GM18498 (cell line): ENCODE data around the gene CA4.
A peak's percentile ranks its signal among the peaks of the same experiment; 100 is the strongest.
"Not testable (repeated sequence)": the region's sequence is repeated elsewhere in the genome, so short reads cannot be mapped to it uniquely, and the experiment has no call there.

ENCODE experiments used
- ATAC-seq: cut with Tn5 transposase; IDR thresholded peaks from one replicate; pipeline ENCODE4 v1.9.1; 2021; ENCODE audit warnings: mild to moderate bottlenecking, moderate library complexity; ENCODE audit not compliant: unreplicated experiment

CA4 gene

DNA sequence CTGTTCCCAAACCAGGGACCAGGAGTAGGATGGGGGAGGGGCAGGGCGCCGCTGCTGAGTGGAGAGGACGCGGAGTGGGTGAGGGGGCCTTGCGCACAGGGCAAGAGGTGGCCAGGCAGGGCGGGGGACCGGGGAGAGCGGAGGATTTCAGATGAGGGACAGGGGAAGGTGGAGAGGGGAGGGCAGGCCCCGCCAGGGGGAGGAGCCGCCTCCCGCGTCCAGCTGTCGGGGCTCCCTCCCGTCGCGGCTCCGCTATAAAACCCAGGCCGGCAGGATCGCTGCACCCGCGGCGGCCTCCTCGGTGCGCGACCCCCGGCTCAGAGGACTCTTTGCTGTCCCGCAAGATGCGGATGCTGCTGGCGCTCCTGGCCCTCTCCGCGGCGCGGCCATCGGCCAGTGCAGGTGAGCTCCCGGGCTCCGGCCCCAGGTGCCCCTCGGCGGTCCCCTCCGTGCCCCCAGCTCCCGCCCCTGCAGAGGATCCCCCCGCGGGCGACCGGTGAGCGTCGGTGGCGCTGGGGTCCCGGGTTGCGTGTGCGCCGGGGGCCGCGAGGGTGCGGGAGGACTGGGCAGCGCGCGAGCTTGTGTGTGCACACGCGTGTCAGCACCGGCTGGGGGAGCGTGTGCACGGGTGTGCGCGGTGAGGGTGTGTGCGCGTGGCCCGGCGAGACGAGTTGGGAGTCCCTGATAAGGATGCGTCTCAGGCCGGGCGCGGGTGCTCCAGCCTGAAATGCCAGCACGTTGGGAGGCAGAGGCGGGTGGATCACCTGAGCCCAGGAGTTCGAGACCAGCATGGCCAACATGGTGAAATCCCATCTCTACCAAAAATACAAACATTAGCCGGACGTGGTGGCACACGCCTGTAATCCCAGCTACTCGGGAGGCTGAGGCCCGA lies at the start of gene CA4:
Gene CA4 (plus strand): TSS at position 283 of the 892 bp plus-strand sequence. CDS start 62 bp downstream, at position 345.
- ATAC-seq, result no peak

- ATAC-seq, result not testable (repeated sequence)
Observed at GRCh38 chr17:60100577-60100976, 49.2 kb upstream of the CA4 start.

DNA sequence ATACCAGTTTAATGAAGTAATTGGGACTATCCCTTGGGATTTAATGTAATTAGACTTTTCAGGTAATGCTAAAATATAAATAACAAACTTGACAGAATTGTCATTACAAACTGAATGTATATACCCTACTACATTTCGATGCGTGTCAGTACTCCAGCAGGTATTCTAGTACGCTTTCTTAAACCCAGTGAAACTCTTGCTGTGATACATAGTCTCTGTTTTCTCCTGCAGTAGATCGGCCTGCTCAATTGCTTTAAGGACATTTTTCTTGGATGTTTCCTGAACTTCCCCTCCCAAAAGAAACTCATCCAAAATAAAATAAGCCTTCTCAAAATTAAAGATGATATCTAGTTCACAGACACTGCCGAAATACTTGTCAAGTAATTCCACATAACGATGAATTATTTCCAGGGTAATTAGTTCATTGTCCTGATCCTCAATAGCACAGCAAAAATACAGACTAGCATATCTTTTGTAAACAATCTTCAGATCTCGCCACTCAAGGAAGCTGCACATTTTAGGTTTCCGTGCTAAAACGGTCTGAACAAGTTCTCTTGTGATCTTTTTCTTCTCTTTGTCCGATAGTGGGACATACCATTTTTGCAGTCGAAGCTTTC lies 47.6 kb upstream of the CA4 start:
- ATAC-seq, result peak; percentile 19

DNA sequence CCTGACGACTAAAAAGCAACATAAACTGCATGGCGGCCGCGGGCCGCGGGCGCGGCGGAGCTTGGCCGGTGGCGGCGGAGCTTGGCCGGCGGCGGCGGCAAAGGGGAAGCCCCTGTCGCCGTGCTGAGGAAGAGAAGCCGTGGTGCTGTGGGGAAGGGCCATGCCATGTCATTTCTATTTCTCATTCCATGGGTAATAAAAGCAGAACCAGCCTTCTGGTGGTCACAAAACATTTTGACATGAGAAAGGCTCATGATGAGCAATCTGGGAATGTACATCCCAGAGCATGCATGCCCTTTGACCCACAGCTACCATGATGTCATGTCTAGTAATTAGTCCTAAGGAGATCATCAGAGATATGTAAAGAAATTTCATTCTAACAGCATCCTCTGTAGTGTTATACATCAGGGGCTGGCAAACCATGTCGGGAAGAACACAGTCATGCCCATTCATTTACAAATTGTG lies 47.1 kb upstream of the CA4 start:
- peak; percentile 69 for ATAC-seq

- ATAC-seq, result no peak
Observed at GRCh38 chr17:60103957-60104356, 45.8 kb upstream of the CA4 start.

DNA sequence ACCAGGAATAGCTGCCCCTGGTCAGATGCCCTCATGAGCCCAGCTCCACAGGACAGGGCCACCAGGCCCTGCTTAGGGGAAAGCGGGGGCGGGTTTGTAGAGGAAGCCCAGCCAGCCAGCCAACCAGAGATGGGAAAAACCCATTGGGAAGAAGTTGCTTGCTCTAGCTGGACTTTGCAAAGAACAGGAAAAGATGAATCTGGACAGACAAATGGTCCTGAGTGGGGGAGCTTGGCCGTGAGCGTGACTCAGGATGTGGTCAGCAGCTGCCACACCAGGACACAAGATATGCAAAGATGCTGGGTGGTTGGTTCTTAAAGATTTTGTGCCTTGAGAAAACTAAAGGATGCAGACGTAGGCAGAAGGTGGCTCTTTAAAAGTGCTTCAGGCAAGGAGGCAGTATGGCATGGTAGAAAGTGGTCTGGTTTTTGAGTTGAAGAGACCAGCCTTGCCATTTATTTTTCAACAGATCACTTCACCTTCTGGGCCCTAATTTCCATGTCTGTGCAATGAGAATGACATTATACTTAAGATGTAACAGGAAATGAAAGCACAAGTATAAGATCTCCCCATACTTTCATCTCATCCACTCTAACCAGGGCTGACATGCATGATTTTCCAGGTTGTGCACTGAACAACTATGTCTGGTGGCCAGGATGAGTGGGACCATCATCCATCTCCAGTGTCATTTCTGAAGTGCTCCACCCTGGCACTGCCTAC lies 43.3 kb upstream of the CA4 start:
- ATAC-seq, result no peak

DNA sequence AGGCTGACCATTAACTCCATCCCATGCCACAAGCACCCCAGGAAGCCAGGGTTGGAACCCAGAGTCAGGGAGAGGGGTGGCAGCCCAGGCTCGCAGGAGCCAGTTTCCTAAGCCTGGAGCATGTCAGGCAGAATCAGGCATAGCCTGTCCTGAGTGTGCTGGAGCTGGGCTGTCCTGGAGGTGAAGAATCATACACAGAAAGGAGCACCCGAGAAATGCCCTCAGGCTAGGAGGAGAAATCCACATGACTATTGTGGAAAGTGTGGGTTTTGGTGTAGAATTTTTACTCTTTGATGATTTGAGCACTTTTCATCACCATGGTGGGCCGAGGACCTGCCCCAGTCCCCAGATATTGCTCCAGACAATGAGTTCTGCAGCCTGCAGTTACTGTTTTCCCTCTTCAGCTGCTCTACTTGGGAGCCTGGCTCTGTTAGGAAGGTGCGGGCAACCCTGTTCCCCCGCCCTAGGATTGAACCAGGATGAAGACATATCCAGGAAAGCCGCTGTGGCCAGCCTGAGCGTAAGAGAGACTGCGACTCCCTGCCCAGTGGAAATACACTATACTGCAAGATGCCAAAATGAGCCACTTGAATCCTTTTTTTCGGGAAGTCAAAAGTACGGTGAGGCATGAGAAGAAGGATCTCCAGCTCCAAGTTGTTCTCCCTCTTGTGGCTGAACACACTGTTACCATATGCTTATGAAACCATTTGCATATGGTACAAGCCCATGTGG lies 42.1 kb upstream of the CA4 start:
- no peak for ATAC-seq

DNA sequence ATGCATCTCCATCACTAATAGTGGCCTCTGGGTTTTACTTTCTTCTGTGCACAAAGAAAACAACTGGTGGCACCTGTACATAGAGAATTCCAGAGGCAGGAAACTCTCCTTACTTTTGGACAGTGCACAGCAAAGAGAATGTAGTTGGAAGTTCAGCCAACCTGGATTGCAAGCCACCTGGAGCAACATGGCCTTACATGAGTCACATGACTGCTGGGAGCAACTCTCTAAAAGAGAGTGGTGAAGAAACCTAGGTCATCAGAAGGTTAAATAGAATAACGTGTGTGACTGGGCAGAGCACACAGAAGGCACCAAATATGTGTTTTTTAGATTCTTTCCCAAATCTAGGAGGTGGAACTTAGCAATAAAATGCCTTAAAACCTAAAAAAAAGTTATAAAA lies 41.5 kb upstream of the CA4 start:
- not testable (repeated sequence) for ATAC-seq

GRCh38 chr17:60108712-60109111 lies 41.1 kb upstream of the CA4 start:
- no peak for ATAC-seq

- no peak for ATAC-seq
Observed at GRCh38 chr17:60109161-60109560, 40.6 kb upstream of the CA4 start.

- no peak for ATAC-seq
Observed at GRCh38 chr17:60110586-60110985, 39.2 kb upstream of the CA4 start.

- not testable (repeated sequence) for ATAC-seq
Observed at GRCh38 chr17:60111661-60112060, 38.1 kb upstream of the CA4 start.

DNA sequence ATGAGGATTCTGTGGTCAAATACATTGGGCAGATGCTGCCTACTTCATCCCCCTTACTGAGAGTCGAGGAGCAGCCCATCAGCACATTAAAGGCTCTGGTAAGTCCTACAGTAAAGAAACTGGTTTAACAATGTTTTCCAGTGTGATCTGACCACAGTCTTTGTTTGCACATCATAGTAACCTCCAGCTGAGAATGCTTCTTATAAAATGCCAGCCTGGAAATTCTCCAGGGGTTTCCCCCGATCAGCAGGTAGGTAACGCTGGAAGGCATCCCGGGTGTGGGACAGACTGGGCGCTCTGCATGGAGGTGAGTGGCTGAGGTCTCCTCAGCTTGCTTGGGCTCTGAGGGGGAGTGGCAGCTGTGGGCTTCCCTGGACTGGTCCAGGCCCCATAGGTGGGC lies 34.4 kb upstream of the CA4 start:
- ATAC-seq, result not testable (repeated sequence)

GRCh38 chr17:60116196-60116595 lies 33.6 kb upstream of the CA4 start:
- ATAC-seq, result not testable (repeated sequence)

GRCh38 chr17:60119162-60119561 lies 30.6 kb upstream of the CA4 start:
- ATAC-seq, result not testable (repeated sequence)

DNA sequence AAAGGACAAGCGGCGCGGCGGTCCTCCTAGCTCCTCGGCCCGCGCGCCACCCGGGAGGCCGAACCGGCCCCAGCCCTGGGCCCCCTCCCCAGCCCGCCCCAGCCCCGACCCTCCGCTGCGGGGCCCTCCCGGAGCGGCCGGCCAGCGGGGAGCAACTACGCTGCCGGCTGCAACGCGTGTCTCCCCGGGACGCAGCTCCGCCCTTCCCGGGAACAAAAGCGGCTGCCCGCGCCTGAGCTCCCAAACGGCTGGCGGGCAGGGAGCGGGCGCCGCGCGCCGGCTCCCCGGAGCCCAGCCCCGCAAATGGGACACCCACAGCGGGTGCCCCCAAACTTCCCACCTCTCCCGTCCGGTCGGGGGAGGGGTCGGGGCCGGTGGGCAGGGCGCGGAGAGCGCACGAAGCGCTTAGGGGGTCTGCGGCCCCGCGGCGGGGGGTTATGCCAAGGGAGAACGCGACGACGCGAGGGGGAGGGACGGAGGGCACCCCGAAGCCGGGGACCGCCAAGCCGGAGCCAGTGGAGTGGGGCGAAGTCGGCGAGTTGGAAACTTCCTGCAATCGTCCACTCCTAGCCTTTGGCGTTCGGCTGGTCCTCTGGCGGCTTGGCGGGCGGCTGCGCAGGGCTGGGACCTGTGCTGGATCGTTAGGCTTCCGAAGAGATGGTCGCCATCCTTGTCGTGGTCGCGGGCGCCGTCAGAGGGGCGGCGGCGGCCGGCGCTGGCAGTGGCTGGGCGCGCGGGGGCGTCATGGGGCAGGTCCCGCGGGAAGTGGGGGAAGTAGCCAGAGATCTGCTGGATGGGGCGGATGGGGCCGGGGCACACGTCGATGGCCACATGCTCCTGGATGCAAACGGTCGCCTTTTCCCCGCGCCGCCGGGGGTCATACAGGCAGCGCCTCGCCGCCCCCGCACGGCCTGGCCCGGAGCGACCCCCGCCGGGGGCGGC lies 29.7 kb upstream of the CA4 start:
- not testable (repeated sequence) for ATAC-seq

DNA sequence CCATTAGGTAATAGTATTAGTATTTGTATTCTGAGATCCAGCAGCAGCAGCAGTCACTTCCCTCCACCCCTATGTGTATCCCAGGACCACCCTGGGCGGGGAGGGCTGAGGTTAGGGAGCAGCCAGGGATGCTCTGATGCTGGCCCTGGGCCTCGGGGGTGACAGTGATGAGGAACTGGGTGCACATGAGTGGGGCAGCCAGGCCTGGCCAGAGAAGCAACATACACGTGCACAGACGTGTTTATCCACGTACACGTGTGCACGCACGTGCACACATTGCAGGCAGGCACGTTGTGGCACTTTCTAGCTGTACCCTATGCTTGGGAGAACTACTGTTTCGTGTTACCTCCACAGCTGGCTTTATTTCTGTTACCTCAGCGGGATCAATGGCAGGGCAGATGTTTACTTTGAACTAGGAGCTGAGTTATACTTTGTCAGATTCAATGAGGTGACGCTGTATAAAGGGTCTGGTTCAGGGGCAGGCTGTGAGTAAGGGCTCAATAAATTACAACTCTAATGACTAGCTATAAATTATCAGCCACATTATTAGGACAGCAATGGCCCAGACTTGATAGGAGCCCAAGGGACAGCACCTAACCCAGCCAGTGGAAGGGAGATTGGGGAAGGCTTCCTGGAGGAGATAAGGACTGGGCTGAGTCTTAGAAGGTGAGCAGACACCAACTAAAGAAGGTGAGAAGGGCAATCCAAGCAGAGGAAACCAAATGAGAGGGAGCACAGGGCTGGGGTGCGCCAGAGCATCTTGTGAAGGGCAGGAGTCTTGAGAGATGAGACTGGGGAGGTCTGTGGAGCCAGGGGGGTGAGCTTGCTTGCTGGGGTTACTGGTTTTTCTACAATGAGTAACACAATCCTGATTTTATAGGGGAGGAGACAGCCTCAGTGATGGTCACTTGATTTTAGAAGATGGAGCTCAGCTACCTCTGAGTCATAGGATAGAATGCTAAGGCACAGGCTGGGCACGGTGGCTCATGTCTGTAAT lies 22.4 kb upstream of the CA4 start:
- no peak for ATAC-seq

DNA sequence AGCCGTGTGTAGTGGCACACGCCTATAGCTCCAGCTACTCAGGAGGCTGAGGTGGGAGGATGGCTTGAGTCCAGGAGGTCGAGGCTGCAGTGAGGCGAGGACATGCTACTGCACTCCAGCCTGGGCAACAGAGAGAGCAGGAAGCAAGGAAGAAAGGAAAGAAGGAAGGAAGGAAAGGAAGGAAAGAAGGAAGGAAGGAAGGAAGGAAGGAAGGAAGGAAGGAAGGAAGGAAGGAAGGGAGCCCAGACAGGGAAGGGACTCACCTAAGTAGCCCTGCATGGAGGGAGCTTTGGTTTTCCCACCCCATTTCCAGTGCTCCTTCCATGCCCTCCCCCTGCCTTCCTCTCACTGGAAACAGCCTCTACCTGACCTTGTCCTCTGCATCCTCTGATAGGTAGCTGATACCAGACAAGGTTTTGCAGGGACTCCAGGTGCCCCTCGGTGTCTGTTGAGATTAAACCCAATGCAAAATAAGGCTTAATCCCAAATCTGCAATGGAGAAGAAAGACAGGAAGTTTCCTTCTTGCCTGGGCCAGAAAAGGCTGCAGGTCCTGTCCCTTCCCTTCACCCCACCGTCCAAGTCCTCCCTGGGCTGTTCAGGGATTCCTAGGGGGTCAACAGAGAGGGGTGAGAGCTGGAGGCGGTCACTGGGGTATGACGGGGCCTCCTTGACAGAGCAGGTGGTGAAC lies 21.5 kb upstream of the CA4 start:
- ATAC-seq, result no peak
